ENCODE data around the gene CLDN22.

CLDN22 gene

GRCh38 chr4:183320211-183321059, at the start of gene CLDN22:
TSS of gene CLDN22 (minus strand) at chr4:183320276. CDS start at chr4:183320218, 58 bp downstream.
- no peak for DNase-seq

- no peak for DNase-seq
Measured at GRCh38 chr4:183369073-183369472, 49.0 kb upstream of the CLDN22 start.

GRCh38 chr4:183366206-183366835, 46.2 kb upstream of the CLDN22 start:
- no peak for DNase-seq

- no peak for DNase-seq
Measured at GRCh38 chr4:183364025-183364424, 43.9 kb upstream of the CLDN22 start.

GRCh38 chr4:183362916-183363542, 43.0 kb upstream of the CLDN22 start:
- no peak for DNase-seq

GRCh38 chr4:183362036-183362435, 42.0 kb upstream of the CLDN22 start:
- no peak for DNase-seq

- no peak for DNase-seq
Measured at GRCh38 chr4:183360161-183360919, 40.3 kb upstream of the CLDN22 start.

GRCh38 chr4:183358215-183358755, 38.2 kb upstream of the CLDN22 start:
- no peak for DNase-seq

- DNase-seq, result no peak
Measured at GRCh38 chr4:183356931-183357675, 37.0 kb upstream of the CLDN22 start.

- DNase-seq, result no peak
Measured at GRCh38 chr4:183356173-183356830, 36.2 kb upstream of the CLDN22 start.

- no peak for DNase-seq
Measured at GRCh38 chr4:183355405-183355804, 35.3 kb upstream of the CLDN22 start.

GRCh38 chr4:183354219-183354618, 34.1 kb upstream of the CLDN22 start:
- DNase-seq, result no peak

- DNase-seq, result no peak
Measured at GRCh38 chr4:183353557-183353956, 33.5 kb upstream of the CLDN22 start.

- peak in 1 of 2 experiments; percentile 13 for DNase-seq
Measured at GRCh38 chr4:183352546-183352945, 32.5 kb upstream of the CLDN22 start.

- DNase-seq, result no peak
Measured at GRCh38 chr4:183350317-183351071, 30.4 kb upstream of the CLDN22 start.

- DNase-seq, result no peak
Measured at GRCh38 chr4:183349673-183350072, 29.6 kb upstream of the CLDN22 start.

- no peak for DNase-seq
Measured at GRCh38 chr4:183348706-183349659, 28.9 kb upstream of the CLDN22 start.

- DNase-seq, result no peak
Measured at GRCh38 chr4:183348136-183348535, 28.1 kb upstream of the CLDN22 start.

- DNase-seq, result no peak
Measured at GRCh38 chr4:183347566-183347965, 27.5 kb upstream of the CLDN22 start.
